Suppressor macrophage (primary cell): ENCODE measurements around the gene ACVR1B.

Source experiments
- DNase-seq, 4 experiments: peaks; one replicate each; pipeline ENCODE4 v3.0.0-alpha.2; 2020 to 2022

The ACVR1B gene

GRCh38 chr12:51917746-51918453, 33.6 kb upstream of the ACVR1B start:
- DNase-seq: no peak

- no peak for DNase-seq
Observed at GRCh38 chr12:51920046-51920445, 31.5 kb upstream of the ACVR1B start.

GRCh38 chr12:51921017-51921725, 30.3 kb upstream of the ACVR1B start:
- no peak for DNase-seq

- DNase-seq: no peak
Observed at GRCh38 chr12:51922146-51922545, 29.4 kb upstream of the ACVR1B start.

GRCh38 chr12:51922762-51923505, 28.6 kb upstream of the ACVR1B start:
- peak; percentile 90 to 97 (median 94) for DNase-seq

- DNase-seq: peak; percentile 46 to 79 (median 56)
Observed at GRCh38 chr12:51923506-51924365, 27.8 kb upstream of the ACVR1B start.

GRCh38 chr12:51924551-51925319, 26.8 kb upstream of the ACVR1B start:
- peak in 1 of 4 experiments; percentile 32 for DNase-seq

GRCh38 chr12:51925346-51926063, 26.0 kb upstream of the ACVR1B start:
- DNase-seq: no peak

GRCh38 chr12:51926064-51926632, 25.4 kb upstream of the ACVR1B start:
- DNase-seq: no peak

GRCh38 chr12:51926718-51927117, 24.8 kb upstream of the ACVR1B start:
- DNase-seq: peak; percentile 27 to 54 (median 46)

- no peak for DNase-seq
Observed at GRCh38 chr12:51932218-51933076, 19.1 kb upstream of the ACVR1B start.

GRCh38 chr12:51934080-51934479, 17.4 kb upstream of the ACVR1B start:
- DNase-seq: no peak

GRCh38 chr12:51937926-51938325, 13.6 kb upstream of the ACVR1B start:
- DNase-seq: no peak

GRCh38 chr12:51938726-51939125, 12.8 kb upstream of the ACVR1B start:
- no peak for DNase-seq

GRCh38 chr12:51941011-51941581, 10.4 kb upstream of the ACVR1B start:
- no peak for DNase-seq

GRCh38 chr12:51941604-51942003, 9.9 kb upstream of the ACVR1B start:
- peak in 1 of 4 experiments; percentile 12 for DNase-seq

- DNase-seq: no peak
Observed at GRCh38 chr12:51942056-51942455, 9.4 kb upstream of the ACVR1B start.

- DNase-seq: no peak
Observed at GRCh38 chr12:51942501-51943000, 8.9 kb upstream of the ACVR1B start.

GRCh38 chr12:51943346-51943745, 8.2 kb upstream of the ACVR1B start:
- DNase-seq: no peak
